GM23338 (cell line): ENCODE data around the gene CDC42BPA. TPM values are rescaled to one million over a fixed set of nuclear protein-coding genes. Genes with fewer than 3 reads are reported as not detected.

Experiments
- ATAC-seq: fragments of 200-7000 bp; cut with Tn5 transposase; 3 replicates; pipeline ENCODE4 v1.9.1; 2020
- DNase-seq: peaks from one replicate; pipeline ENCODE4 v3.0.0-alpha.2; 2015; ENCODE audit warnings: low spot score
- H2AFZ ChIP-seq: fragments of 200-600 bp; sonication (generic); 2 replicates; pipeline ENCODE4 v1.8.0; 2016; ENCODE audit warnings: antibody characterized with exemption, mild to moderate bottlenecking, moderate library complexity
- H3F3A ChIP-seq: fragments of 200-600 bp; sonication (generic); replicated peaks from 2 replicates; pipeline ENCODE4 v1.8.0; 2017; ENCODE audit warnings: antibody characterized with exemption, mixed run types, low read depth
- H3K27ac ChIP-seq: fragments of 200-600 bp; sonication (generic); 2 replicates; pipeline ENCODE4 v1.6.1; 2016; ENCODE audit warnings: low read depth
- H3K27me3 ChIP-seq: fragments of 200-600 bp; sonication (generic); 2 replicates; pipeline ENCODE4 v1.8.0; 2016; ENCODE audit warnings: mild to moderate bottlenecking, mixed run types, moderate library complexity; ENCODE audit not compliant: insufficient read depth
- H3K36me3 ChIP-seq: fragments of 200-600 bp; sonication (generic); 2 replicates; pipeline ENCODE4 v1.8.0; 2016; ENCODE audit warnings: mild to moderate bottlenecking; ENCODE audit not compliant: insufficient read depth
- H3K4me1 ChIP-seq: fragments of 200-600 bp; sonication (generic); 2 replicates; pipeline ENCODE4 v1.8.0; 2016; ENCODE audit warnings: mild to moderate bottlenecking, moderate library complexity; ENCODE audit not compliant: insufficient read depth
- H3K4me2 ChIP-seq: fragments of 200-600 bp; sonication (generic); 2 replicates; pipeline ENCODE4 v1.7.1; 2017; ENCODE audit warnings: mixed run types
- H3K4me3 ChIP-seq: fragments of 200-600 bp; sonication (generic); 2 replicates; pipeline ENCODE4 v1.6.1; 2016; ENCODE audit warnings: mixed run types
- H3K79me2 ChIP-seq: fragments of 200-600 bp; sonication (generic); replicated peaks from 2 replicates; pipeline ENCODE4 v1.8.0; 2017; ENCODE audit warnings: mild to moderate bottlenecking; ENCODE audit not compliant: insufficient read depth
- H3K9me2 ChIP-seq: fragments of 200-600 bp; sonication (generic); 2 replicates; pipeline ENCODE4 v1.8.0; 2017; ENCODE audit not compliant: insufficient read depth
- H4K20me1 ChIP-seq: fragments of 200-600 bp; sonication (generic); replicated peaks from 2 replicates; pipeline ENCODE4 v1.8.0; 2017; ENCODE audit warnings: mild to moderate bottlenecking; ENCODE audit not compliant: insufficient read depth
- H3K27ac Mint-ChIP-seq: 2 replicates; pipeline ENCODE4 v1.8.0; 2020; ENCODE audit warnings: inconsistent platforms, mild to moderate bottlenecking, moderate library complexity, mixed read lengths
- H3K27me3 Mint-ChIP-seq: 3 replicates; pipeline ENCODE4 v1.8.0; 2022; ENCODE audit warnings: low read depth, mild to moderate bottlenecking, moderate library complexity, mixed read lengths, inconsistent platforms; ENCODE audit not compliant: insufficient read depth, poor library complexity
- H3K36me3 Mint-ChIP-seq: 3 replicates; pipeline ENCODE4 v1.8.0; 2021; ENCODE audit warnings: low read depth, mild to moderate bottlenecking, inconsistent platforms, moderate library complexity, mixed read lengths
- H3K4me1 Mint-ChIP-seq: 3 replicates; pipeline ENCODE4 v1.8.0; 2020; ENCODE audit warnings: mild to moderate bottlenecking, inconsistent platforms, mixed read lengths
- H3K4me3 Mint-ChIP-seq: 3 replicates; pipeline ENCODE4 v1.8.0; 2021; ENCODE audit warnings: moderate library complexity, mild to moderate bottlenecking, inconsistent platforms, mixed read lengths
- H3K9me3 Mint-ChIP-seq: 3 replicates; pipeline ENCODE4 v1.8.0; 2020; ENCODE audit warnings: moderate library complexity, mild to moderate bottlenecking, inconsistent platforms, mixed read lengths
- CREB1 ChIP-seq: fragments of 250-450 bp; sonication (Bioruptor Pico); IDR thresholded peaks from 2 replicates; pipeline ENCODE4 v1.5.0; 2020; ENCODE audit warnings: low read depth, mild to moderate bottlenecking, moderate library complexity
- EZH2 ChIP-seq: fragments of 200-600 bp; sonication (generic); IDR thresholded peaks from one replicate; pipeline ENCODE4 v1.8.0; 2017; ENCODE audit warnings: antibody characterized with exemption, mild to moderate bottlenecking, low read depth; ENCODE audit not compliant: unreplicated experiment
- JUNB ChIP-seq: IDR thresholded peaks from one replicate; pipeline ENCODE4 v1.6.1; 2016; ENCODE audit warnings: antibody characterized with exemption; ENCODE audit not compliant: unreplicated experiment
- NANOG ChIP-seq: IDR thresholded peaks from 2 replicates; pipeline ENCODE4 v1.6.1; 2016; ENCODE audit warnings: antibody characterized with exemption, borderline replicate concordance
- STAT1 ChIP-seq: IDR thresholded peaks from one replicate; pipeline ENCODE4 v1.6.1; 2016; ENCODE audit warnings: antibody characterized with exemption; ENCODE audit not compliant: unreplicated experiment
- ZNF331 ChIP-seq: fragments of 250-450 bp; sonication (Bioruptor Pico); IDR thresholded peaks from 2 replicates; pipeline ENCODE4 v1.5.0; 2020; ENCODE audit warnings: low read depth, mild to moderate bottlenecking, moderate library complexity
- polyA plus RNA-seq: library from polyadenylated mRNA; unstranded; fragments of >200 nt; fragmentation: Nextera tagmentation; extraction: Ambion mirVana; gene quantifications from 2 replicates; pipeline ENCODE4 v1.2.1, GENCODE V29; 2016
- total RNA-seq: library from RNA; depleted of rRNA; stranded (reverse); fragments of >200 nt; shearing (Covaris generic); gene quantifications from 2 replicates; pipeline ENCODE4 v1.2.3, GENCODE V29; 2014
- TF ChIP-seq, protein P1 (sequence below), 2 experiments: fragments of 200-600 bp in 1 of 2; sonication (generic) in 1 of 2; conservative IDR thresholded peaks; 2 replicates each; pipeline versions ENCODE4 v1.5.1 to v1.6.1; 2016 to 2017; ENCODE audit warnings: antibody characterized with exemption in 2 of 2, low read depth in 2 of 2, mild to moderate bottlenecking in 2 of 2, moderate library complexity in 1 of 2
- TF ChIP-seq, protein P2 (sequence below): fragments of 250-450 bp; sonication (Bioruptor Pico); IDR thresholded peaks from 2 replicates; pipeline ENCODE4 v1.5.0; 2020; ENCODE audit warnings: mild to moderate bottlenecking, moderate library complexity
- TF ChIP-seq, protein P3 (sequence below): IDR thresholded peaks from one replicate; pipeline ENCODE4 v1.6.1; 2018; ENCODE audit warnings: antibody characterized with exemption; ENCODE audit not compliant: unreplicated experiment
- TF ChIP-seq, protein P4 (sequence below): IDR thresholded peaks from 2 replicates; pipeline ENCODE4 v1.6.1; 2016; ENCODE audit warnings: antibody characterized with exemption

Gene CDC42BPA
- total and polyA plus RNA-seq, 2 experiments from 2014 or later, result 17.7 to 40.1 TPM

DNA sequence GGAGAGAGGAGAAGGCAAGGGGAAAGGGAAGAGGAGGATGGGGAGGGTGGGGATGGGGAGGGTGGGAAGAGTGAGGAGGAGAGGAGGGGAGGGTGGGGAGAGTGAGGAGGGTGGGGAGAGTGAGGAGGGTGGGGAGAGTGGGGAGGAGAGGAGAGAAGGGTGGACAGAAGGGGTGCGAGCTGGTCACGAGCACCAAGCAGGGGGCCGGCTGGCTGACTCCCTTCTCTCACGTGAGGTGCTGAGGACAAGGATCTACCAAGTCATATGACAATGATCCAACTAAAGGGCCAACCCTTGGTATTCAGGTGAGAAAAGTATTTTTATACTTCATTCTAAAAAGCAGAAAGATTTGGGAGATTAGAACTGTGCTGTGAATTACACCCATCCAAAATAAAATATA is 326.4 kb downstream of the CDC42BPA start:
- Histone ChIP-seq H3K9me2 (no peaks in the 10 kb centered on the region), H3K27ac (no peak overlapping the region), H3K4me1 (no peaks in the 10 kb centered on the region; the same call in 1 of the 2 replicates), H3K4me3 (no peak overlapping the region), H3K4me2 (no peak overlapping the region), H4K20me1 (no peaks in the 10 kb centered on the region; the same call in 1 of the 2 replicates), H3K27me3 (no peaks in the 10 kb centered on the region), H2AFZ (no peak overlapping the region), H3K36me3 (no peaks in the 10 kb centered on the region), H3K79me2 (no peaks in the 10 kb centered on the region), H3F3A (no peaks in the 10 kb centered on the region; the same call in 1 of the 2 replicates)
- Mint-ChIP-seq H3K27me3 (peaks cover 10% of the 10 kb centered on the region), H3K36me3 (peaks cover 13% of the 10 kb centered on the region), H3K4me1 (peaks cover 50% of the 10 kb centered on the region), H3K27ac (no peak overlapping the region), H3K9me3 (no peaks in the 10 kb centered on the region), H3K4me3 (no peak overlapping the region)
- TF ChIP-seq EZH2 (no peak), JUNB (no peak), STAT1 (no peak), CREB1 (CRISPR knock-in tag) (no peak), ZNF331 (CRISPR knock-in tag) (no peak), NANOG (no peak)
- TF ChIP-seq, protein P1, sequence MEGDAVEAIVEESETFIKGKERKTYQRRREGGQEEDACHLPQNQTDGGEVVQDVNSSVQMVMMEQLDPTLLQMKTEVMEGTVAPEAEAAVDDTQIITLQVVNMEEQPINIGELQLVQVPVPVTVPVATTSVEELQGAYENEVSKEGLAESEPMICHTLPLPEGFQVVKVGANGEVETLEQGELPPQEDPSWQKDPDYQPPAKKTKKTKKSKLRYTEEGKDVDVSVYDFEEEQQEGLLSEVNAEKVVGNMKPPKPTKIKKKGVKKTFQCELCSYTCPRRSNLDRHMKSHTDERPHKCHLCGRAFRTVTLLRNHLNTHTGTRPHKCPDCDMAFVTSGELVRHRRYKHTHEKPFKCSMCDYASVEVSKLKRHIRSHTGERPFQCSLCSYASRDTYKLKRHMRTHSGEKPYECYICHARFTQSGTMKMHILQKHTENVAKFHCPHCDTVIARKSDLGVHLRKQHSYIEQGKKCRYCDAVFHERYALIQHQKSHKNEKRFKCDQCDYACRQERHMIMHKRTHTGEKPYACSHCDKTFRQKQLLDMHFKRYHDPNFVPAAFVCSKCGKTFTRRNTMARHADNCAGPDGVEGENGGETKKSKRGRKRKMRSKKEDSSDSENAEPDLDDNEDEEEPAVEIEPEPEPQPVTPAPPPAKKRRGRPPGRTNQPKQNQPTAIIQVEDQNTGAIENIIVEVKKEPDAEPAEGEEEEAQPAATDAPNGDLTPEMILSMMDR (conservative IDR thresholded peaks at IDR 0.05; ENCODE audit: low read depth in 2 of 2), result no peak
- TF ChIP-seq, protein P2, sequence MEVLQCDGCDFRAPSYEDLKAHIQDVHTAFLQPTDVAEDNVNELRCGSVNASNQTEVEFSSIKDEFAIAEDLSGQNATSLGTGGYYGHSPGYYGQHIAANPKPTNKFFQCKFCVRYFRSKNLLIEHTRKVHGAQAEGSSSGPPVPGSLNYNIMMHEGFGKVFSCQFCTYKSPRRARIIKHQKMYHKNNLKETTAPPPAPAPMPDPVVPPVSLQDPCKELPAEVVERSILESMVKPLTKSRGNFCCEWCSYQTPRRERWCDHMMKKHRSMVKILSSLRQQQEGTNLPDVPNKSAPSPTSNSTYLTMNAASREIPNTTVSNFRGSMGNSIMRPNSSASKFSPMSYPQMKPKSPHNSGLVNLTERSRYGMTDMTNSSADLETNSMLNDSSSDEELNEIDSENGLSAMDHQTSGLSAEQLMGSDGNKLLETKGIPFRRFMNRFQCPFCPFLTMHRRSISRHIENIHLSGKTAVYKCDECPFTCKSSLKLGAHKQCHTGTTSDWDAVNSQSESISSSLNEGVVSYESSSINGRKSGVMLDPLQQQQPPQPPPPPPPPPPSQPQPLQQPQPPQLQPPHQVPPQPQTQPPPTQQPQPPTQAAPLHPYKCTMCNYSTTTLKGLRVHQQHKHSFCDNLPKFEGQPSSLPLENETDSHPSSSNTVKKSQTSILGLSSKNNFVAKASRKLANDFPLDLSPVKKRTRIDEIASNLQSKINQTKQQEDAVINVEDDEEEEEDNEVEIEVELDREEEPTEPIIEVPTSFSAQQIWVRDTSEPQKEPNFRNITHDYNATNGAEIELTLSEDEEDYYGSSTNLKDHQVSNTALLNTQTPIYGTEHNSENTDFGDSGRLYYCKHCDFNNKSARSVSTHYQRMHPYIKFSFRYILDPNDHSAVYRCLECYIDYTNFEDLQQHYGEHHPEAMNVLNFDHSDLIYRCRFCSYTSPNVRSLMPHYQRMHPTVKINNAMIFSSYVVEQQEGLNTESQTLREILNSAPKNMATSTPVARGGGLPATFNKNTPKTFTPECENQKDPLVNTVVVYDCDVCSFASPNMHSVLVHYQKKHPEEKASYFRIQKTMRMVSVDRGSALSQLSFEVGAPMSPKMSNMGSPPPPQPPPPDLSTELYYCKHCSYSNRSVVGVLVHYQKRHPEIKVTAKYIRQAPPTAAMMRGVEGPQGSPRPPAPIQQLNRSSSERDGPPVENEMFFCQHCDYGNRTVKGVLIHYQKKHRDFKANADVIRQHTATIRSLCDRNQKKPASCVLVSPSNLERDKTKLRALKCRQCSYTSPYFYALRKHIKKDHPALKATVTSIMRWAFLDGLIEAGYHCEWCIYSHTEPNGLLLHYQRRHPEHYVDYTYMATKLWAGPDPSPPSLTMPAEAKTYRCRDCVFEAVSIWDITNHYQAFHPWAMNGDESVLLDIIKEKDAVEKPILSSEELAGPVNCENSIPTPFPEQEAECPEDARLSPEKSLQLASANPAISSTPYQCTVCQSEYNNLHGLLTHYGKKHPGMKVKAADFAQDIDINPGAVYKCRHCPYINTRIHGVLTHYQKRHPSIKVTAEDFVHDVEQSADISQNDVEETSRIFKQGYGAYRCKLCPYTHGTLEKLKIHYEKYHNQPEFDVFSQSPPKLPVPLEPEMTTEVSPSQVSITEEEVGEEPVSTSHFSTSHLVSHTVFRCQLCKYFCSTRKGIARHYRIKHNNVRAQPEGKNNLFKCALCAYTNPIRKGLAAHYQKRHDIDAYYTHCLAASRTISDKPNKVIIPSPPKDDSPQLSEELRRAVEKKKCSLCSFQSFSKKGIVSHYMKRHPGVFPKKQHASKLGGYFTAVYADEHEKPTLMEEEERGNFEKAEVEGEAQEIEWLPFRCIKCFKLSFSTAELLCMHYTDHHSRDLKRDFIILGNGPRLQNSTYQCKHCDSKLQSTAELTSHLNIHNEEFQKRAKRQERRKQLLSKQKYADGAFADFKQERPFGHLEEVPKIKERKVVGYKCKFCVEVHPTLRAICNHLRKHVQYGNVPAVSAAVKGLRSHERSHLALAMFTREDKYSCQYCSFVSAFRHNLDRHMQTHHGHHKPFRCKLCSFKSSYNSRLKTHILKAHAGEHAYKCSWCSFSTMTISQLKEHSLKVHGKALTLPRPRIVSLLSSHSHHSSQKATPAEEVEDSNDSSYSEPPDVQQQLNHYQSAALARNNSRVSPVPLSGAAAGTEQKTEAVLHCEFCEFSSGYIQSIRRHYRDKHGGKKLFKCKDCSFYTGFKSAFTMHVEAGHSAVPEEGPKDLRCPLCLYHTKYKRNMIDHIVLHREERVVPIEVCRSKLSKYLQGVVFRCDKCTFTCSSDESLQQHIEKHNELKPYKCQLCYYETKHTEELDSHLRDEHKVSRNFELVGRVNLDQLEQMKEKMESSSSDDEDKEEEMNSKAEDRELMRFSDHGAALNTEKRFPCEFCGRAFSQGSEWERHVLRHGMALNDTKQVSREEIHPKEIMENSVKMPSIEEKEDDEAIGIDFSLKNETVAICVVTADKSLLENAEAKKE (CRISPR knock-in tag), result no peak
- TF ChIP-seq, protein P3, sequence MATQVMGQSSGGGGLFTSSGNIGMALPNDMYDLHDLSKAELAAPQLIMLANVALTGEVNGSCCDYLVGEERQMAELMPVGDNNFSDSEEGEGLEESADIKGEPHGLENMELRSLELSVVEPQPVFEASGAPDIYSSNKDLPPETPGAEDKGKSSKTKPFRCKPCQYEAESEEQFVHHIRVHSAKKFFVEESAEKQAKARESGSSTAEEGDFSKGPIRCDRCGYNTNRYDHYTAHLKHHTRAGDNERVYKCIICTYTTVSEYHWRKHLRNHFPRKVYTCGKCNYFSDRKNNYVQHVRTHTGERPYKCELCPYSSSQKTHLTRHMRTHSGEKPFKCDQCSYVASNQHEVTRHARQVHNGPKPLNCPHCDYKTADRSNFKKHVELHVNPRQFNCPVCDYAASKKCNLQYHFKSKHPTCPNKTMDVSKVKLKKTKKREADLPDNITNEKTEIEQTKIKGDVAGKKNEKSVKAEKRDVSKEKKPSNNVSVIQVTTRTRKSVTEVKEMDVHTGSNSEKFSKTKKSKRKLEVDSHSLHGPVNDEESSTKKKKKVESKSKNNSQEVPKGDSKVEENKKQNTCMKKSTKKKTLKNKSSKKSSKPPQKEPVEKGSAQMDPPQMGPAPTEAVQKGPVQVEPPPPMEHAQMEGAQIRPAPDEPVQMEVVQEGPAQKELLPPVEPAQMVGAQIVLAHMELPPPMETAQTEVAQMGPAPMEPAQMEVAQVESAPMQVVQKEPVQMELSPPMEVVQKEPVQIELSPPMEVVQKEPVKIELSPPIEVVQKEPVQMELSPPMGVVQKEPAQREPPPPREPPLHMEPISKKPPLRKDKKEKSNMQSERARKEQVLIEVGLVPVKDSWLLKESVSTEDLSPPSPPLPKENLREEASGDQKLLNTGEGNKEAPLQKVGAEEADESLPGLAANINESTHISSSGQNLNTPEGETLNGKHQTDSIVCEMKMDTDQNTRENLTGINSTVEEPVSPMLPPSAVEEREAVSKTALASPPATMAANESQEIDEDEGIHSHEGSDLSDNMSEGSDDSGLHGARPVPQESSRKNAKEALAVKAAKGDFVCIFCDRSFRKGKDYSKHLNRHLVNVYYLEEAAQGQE, result no peak
- TF ChIP-seq, protein P4, sequence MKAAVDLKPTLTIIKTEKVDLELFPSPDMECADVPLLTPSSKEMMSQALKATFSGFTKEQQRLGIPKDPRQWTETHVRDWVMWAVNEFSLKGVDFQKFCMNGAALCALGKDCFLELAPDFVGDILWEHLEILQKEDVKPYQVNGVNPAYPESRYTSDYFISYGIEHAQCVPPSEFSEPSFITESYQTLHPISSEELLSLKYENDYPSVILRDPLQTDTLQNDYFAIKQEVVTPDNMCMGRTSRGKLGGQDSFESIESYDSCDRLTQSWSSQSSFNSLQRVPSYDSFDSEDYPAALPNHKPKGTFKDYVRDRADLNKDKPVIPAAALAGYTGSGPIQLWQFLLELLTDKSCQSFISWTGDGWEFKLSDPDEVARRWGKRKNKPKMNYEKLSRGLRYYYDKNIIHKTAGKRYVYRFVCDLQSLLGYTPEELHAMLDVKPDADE, result no peak
- DNase-seq (no peak), ATAC-seq (no peak)
